HG02678 (cell line): Measurements from ENCODE around the gene CMTM2.
"Not testable (repeated sequence)": the region's sequence is repeated elsewhere in the genome, so short reads cannot be mapped to it uniquely, and the experiment has no call there.

Source experiments
- ATAC-seq: cut with Tn5 transposase; IDR thresholded peaks from one replicate; pipeline ENCODE4 v1.9.1; 2021; ENCODE audit warnings: mild to moderate bottlenecking, moderate library complexity; ENCODE audit not compliant: unreplicated experiment

CMTM2 gene

GRCh38 chr16:66581246-66581952, 2.1 kb downstream of the CMTM2 start:
- ATAC-seq, result no peak

- ATAC-seq, result no peak
Measured at GRCh38 chr16:66585481-66586239, 6.4 kb downstream of the CMTM2 start.

- ATAC-seq, result no peak
Measured at GRCh38 chr16:66587881-66588600, 8.8 kb downstream of the CMTM2 start.

GRCh38 chr16:66588981-66589713, 9.9 kb downstream of the CMTM2 start:
- peak; percentile 69 for ATAC-seq

- ATAC-seq, result no peak
Measured at GRCh38 chr16:66590322-66590721, 11.1 kb downstream of the CMTM2 start.

GRCh38 chr16:66591018-66591417, 11.8 kb downstream of the CMTM2 start:
- ATAC-seq, result no peak

- ATAC-seq, result no peak
Measured at GRCh38 chr16:66592241-66592640, 13.0 kb downstream of the CMTM2 start.

GRCh38 chr16:66592814-66593213, 13.6 kb downstream of the CMTM2 start:
- no peak for ATAC-seq

- ATAC-seq, result no peak
Measured at GRCh38 chr16:66594739-66595138, 15.5 kb downstream of the CMTM2 start.

- ATAC-seq, result not testable (repeated sequence)
Measured at GRCh38 chr16:66596559-66596958, 17.3 kb downstream of the CMTM2 start.

GRCh38 chr16:66596986-66597848, 18.0 kb downstream of the CMTM2 start:
- ATAC-seq, result no peak

- no peak for ATAC-seq
Measured at GRCh38 chr16:66598111-66598510, 18.8 kb downstream of the CMTM2 start.

GRCh38 chr16:66599726-66600125, 20.5 kb downstream of the CMTM2 start:
- ATAC-seq, result no peak

- ATAC-seq, result no peak
Measured at GRCh38 chr16:66600477-66600876, 21.2 kb downstream of the CMTM2 start.

- no peak for ATAC-seq
Measured at GRCh38 chr16:66601471-66601870, 22.2 kb downstream of the CMTM2 start.

- ATAC-seq, result no peak
Measured at GRCh38 chr16:66603537-66604375, 24.5 kb downstream of the CMTM2 start.

- ATAC-seq, result peak; percentile 51
Measured at GRCh38 chr16:66604376-66605176, 25.3 kb downstream of the CMTM2 start, which contains the start of gene CMTM3. Gene CMTM3 (plus strand): TSS chr16:66604704. CDS start chr16:66604806, 102 bp downstream.
